GM19397 (cell line): ENCODE measurements around the gene RCOR3.
"Not testable (repeated sequence)": the region's sequence is repeated elsewhere in the genome, so short reads cannot be mapped to it uniquely, and the experiment has no call there.

ENCODE experiments used
- ATAC-seq: cut with Tn5 transposase; IDR thresholded peaks from one replicate; pipeline ENCODE4 v1.9.1; 2021; ENCODE audit warnings: mild to moderate bottlenecking, moderate library complexity; ENCODE audit not compliant: unreplicated experiment

RCOR3 gene

GRCh38 chr1:211337430-211338223, 78.5 kb downstream of the RCOR3 start:
- no peak for ATAC-seq

- ATAC-seq: no peak
Observed at GRCh38 chr1:211338224-211338620, 79.1 kb downstream of the RCOR3 start.

GRCh38 chr1:211339631-211340041, 80.5 kb downstream of the RCOR3 start:
- ATAC-seq: no peak

- ATAC-seq: no peak
Observed at GRCh38 chr1:211340622-211341507, 81.7 kb downstream of the RCOR3 start.

GRCh38 chr1:211341999-211342398, 82.8 kb downstream of the RCOR3 start:
- ATAC-seq: no peak

- ATAC-seq: no peak
Observed at GRCh38 chr1:211343607-211344006, 84.4 kb downstream of the RCOR3 start.

GRCh38 chr1:211344152-211344618, 85.0 kb downstream of the RCOR3 start:
- ATAC-seq: no peak

GRCh38 chr1:211345719-211346118, 86.6 kb downstream of the RCOR3 start:
- ATAC-seq: no peak

GRCh38 chr1:211347077-211347844, 88.1 kb downstream of the RCOR3 start:
- ATAC-seq: no peak

- ATAC-seq: no peak
Observed at GRCh38 chr1:211348547-211348946, 89.4 kb downstream of the RCOR3 start.

GRCh38 chr1:211349741-211350140, 90.6 kb downstream of the RCOR3 start:
- no peak for ATAC-seq

- ATAC-seq: not testable (repeated sequence)
Observed at GRCh38 chr1:211352055-211352454, 92.9 kb downstream of the RCOR3 start.

- no peak for ATAC-seq
Observed at GRCh38 chr1:211352465-211352864, 93.3 kb downstream of the RCOR3 start.

GRCh38 chr1:211352985-211353515, 93.9 kb downstream of the RCOR3 start:
- peak; percentile 79 for ATAC-seq

- no peak for ATAC-seq
Observed at GRCh38 chr1:211353562-211354212, 94.5 kb downstream of the RCOR3 start.

GRCh38 chr1:211355873-211356272, 96.7 kb downstream of the RCOR3 start:
- ATAC-seq: no peak

- no peak for ATAC-seq
Observed at GRCh38 chr1:211356723-211357407, 97.7 kb downstream of the RCOR3 start.

GRCh38 chr1:211358685-211359084, 99.5 kb downstream of the RCOR3 start:
- ATAC-seq: no peak

GRCh38 chr1:211359876-211360275, 100.7 kb downstream of the RCOR3 start:
- ATAC-seq: no peak

- no peak for ATAC-seq
Observed at GRCh38 chr1:211361202-211361601, 102.0 kb downstream of the RCOR3 start.
